ENCODE data around the gene RALGPS1.

- no peak for TF ChIP-seq POLR2AphosphoS5 (IDR thresholded peaks at IDR 0.05)
- TF ChIP-seq, protein P1, sequence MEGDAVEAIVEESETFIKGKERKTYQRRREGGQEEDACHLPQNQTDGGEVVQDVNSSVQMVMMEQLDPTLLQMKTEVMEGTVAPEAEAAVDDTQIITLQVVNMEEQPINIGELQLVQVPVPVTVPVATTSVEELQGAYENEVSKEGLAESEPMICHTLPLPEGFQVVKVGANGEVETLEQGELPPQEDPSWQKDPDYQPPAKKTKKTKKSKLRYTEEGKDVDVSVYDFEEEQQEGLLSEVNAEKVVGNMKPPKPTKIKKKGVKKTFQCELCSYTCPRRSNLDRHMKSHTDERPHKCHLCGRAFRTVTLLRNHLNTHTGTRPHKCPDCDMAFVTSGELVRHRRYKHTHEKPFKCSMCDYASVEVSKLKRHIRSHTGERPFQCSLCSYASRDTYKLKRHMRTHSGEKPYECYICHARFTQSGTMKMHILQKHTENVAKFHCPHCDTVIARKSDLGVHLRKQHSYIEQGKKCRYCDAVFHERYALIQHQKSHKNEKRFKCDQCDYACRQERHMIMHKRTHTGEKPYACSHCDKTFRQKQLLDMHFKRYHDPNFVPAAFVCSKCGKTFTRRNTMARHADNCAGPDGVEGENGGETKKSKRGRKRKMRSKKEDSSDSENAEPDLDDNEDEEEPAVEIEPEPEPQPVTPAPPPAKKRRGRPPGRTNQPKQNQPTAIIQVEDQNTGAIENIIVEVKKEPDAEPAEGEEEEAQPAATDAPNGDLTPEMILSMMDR (IDR thresholded peaks at IDR 0.05), result no peak
Measured at GRCh38 chr9:127177231-127177630, 262.6 kb downstream of the RALGPS1 start.

All from sigmoid colon (tissue), 4 donors.